Suprapubic skin (tissue), 3 donors: Measurements from ENCODE around the gene NLN.

ENCODE experiments used
- POLR2AphosphoS5 ChIP-seq, 3 donors: sonication (generic); formaldehyde crosslinking; IDR thresholded peaks; one replicate each; pipeline ENCODE4 v1.6.1; 2017; ENCODE audit warnings: antibody characterized with exemption in 3 of 3
- TF ChIP-seq, protein P1 (sequence below), 2 donors: fragments of 200-600 bp in 1 of 2; fragments of 450-650 bp in 1 of 2; sonication (generic) in 1 of 2; IDR thresholded peaks; one replicate each; pipeline ENCODE4 v1.5.1; 2016 to 2019; ENCODE audit warnings: antibody characterized with exemption in 2 of 2, mild to moderate bottlenecking in 1 of 2, moderate library complexity in 1 of 2

DNA sequence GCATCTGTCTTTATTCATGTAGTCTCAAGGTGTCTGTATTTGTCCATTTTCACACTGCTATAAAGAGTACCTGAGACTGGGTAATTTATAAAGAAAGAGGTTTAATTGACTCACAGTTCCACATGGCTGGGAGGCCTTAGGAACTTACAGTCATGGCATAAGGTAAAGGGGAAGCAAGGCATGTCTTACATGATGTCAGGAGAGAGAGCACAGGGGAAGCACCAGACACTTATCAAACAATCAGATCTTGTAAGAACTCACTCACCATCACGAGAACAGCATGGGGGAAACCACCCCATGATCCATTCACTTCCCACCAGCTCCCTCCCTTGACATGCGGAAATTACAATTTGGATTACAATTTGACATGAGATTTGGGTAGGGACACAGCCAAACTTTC, 44.2 kb downstream of the NLN start:
- TF ChIP-seq, protein P1, sequence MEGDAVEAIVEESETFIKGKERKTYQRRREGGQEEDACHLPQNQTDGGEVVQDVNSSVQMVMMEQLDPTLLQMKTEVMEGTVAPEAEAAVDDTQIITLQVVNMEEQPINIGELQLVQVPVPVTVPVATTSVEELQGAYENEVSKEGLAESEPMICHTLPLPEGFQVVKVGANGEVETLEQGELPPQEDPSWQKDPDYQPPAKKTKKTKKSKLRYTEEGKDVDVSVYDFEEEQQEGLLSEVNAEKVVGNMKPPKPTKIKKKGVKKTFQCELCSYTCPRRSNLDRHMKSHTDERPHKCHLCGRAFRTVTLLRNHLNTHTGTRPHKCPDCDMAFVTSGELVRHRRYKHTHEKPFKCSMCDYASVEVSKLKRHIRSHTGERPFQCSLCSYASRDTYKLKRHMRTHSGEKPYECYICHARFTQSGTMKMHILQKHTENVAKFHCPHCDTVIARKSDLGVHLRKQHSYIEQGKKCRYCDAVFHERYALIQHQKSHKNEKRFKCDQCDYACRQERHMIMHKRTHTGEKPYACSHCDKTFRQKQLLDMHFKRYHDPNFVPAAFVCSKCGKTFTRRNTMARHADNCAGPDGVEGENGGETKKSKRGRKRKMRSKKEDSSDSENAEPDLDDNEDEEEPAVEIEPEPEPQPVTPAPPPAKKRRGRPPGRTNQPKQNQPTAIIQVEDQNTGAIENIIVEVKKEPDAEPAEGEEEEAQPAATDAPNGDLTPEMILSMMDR (IDR thresholded peaks at IDR 0.05): no peak
- no peak for TF ChIP-seq POLR2AphosphoS5 (IDR thresholded peaks at IDR 0.05)
